GM21528 (cell line): ENCODE results near the gene PPARG.

ENCODE experiments used
- ATAC-seq: cut with Tn5 transposase; IDR thresholded peaks from one replicate; pipeline ENCODE4 v1.9.1; 2021; ENCODE audit warnings: mild to moderate bottlenecking, moderate library complexity; ENCODE audit not compliant: unreplicated experiment, low FRiP score

PPARG gene

DNA sequence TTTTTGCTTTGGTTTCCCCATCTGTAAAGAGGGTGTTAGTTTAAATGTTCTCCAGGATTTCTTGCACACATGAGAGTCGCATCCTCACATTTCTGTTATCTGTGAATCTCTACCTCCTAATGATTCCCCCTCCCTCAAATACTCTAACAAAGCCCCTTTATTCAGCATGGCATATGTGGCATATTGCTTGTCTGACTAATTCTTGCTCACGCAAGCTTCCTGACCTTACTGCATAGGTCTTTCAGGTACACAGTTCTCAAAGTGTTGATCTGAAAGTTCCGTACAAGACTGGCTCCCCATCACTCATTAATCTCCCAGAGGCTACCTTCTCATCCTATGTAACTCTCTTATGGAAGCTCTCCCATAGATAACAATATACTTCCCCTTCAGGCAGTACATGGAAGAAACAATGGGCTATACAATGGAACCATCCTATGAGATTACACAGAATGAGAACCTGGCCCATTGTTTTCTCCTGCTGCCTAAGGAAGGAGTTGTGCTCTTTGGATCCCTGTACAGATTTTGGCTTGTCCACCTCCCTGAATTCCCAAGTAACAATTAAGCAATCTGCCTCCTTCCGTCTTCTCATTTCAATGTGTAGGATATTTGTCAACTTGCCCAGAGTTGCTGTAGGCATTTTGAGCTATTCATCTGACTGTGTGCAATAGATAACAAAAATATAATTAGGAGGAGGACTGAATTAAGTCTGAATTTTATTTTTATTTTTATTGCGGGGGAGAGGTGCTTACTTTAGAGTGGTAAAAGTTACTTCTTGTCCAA is 51.0 kb downstream of the PPARG start:
- ATAC-seq, result no peak

DNA sequence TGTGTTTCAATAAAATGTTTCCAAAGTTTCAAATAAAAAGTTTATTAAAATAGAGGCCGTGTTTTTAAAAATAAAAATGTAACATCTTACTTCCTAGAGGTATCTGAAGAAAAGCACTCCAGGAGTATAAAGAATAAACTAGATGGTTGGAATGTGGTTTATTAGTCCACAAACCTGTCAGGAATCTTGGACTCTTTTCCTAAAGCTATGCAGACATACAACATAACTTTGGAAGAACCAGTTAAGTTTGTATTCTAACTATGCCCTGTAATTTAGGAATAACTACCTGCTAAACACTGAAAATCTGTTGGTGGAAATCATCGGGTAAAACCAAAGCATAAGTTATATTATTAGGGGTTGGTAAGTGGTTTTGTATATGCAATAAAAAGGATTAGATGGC is 51.6 kb downstream of the PPARG start:
- ATAC-seq, result no peak

DNA sequence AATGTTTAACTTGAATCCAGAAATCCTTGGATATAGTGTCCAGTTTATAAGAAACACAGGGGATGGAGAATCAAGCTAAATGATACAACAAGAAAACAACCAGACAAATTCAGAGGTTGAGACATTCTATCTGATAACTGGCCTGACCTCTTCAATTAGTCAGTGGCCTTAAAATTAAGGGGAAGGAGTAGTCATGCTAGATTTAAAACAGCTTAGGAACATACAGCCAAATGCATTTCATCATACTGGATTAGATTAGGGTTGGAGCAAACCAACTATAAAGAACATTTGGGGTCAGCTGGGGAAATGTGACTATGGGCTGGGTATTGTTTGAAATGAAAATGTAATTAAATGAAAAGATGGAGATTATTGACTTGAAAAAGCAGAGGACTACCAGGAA is 53.3 kb downstream of the PPARG start:
- no peak for ATAC-seq

DNA sequence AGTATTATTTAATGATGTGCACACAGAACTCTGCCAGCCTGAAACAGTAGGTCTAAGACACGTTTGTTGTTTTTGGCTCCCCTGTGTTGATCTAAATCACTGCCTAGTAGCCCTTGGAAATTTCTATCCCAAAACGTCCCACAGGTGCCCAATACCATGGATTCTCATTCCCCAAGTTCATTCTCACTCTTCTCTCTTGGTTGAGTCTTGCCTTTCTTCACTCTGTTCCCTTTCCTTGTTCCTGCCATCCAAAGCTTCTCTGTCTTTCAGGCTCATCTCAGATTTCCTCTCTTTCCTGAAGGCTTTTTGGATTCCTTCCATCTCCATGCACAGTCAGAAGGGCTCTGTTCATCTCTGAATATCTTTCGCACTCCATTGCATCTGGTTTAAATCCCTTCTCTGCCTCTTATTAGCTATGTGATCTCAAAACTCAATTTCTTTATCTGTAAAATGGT is 54.2 kb downstream of the PPARG start:
- no peak for ATAC-seq

DNA sequence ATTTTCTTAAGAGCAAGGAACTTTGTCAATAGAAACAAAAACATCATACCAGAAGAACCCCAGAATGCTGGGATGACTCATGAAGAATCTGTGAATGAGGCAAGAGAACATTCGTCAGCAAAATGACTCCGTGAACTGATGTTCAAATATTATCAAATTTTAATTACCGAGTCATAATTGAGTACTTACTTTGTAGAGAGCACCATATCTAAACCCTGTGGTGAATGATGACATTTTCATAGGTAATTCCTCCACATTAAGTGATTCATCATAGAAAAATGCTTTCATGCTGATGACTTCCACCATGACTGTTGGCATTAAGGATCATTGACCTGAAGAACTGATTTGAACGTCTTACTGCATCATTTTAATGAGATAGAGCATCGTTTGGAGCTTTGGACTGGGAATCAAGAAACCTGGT is 56.3 kb downstream of the PPARG start:
- ATAC-seq, result no peak

DNA sequence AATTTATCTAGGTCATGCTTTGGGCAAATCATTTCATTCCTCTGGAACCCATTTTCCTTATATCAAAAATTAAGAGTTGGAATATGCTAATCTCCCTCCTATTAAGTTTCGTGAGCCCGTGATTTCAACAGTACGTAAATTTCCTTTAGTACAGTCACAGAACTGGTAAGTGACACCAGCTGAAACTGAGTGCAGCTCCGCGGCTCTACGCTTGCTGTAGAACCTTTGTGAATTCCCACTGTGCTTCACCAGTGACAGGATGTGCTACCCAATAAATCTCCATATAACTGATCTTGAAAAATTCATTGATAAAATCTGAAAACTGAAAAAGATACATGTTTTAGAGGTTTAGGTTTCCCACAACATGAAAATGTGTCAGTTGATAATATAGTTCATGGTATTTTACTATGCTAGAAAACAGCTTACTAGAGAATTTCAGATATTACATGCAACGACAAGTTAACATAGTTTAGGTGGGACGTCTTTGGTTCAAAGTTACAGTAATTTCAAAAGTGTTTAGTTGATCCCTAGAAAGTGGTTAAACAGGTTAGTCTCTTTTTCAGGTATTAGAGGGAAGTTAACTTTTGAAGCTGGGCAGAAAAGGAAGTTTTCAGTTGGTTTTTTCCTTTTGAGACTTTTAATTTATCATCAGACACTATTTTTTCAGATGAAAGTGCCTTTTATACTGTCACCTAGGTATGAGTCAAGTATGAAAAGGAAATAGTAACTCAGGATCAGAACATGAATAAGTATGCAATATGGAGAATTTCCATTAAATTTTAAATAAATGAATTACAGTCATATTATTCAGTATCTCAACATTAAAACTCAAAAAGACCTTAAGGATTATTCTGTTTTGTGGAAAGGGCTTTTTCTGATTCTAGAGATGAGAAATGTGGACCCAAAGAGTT is 57.0 kb downstream of the PPARG start:
- no peak for ATAC-seq

DNA sequence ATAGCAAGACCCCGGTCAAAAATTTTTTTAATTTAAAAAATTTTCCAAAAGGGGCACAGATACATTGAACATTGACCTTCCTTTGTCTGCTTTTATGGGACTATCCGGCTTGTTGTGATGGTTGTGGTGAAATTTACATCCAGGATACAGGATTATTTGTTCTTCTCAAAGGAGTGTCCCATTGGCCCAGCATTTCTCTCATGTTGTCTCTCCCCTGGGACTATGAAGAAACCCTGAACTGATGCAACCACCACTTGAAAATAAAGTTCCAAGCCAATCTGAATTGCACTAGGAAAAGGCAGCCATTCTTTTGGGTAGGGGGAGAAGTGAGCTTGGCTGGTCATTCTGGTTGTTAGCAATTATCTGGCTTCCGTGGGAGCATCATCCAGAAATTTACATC is 58.4 kb downstream of the PPARG start:
- no peak for ATAC-seq

DNA sequence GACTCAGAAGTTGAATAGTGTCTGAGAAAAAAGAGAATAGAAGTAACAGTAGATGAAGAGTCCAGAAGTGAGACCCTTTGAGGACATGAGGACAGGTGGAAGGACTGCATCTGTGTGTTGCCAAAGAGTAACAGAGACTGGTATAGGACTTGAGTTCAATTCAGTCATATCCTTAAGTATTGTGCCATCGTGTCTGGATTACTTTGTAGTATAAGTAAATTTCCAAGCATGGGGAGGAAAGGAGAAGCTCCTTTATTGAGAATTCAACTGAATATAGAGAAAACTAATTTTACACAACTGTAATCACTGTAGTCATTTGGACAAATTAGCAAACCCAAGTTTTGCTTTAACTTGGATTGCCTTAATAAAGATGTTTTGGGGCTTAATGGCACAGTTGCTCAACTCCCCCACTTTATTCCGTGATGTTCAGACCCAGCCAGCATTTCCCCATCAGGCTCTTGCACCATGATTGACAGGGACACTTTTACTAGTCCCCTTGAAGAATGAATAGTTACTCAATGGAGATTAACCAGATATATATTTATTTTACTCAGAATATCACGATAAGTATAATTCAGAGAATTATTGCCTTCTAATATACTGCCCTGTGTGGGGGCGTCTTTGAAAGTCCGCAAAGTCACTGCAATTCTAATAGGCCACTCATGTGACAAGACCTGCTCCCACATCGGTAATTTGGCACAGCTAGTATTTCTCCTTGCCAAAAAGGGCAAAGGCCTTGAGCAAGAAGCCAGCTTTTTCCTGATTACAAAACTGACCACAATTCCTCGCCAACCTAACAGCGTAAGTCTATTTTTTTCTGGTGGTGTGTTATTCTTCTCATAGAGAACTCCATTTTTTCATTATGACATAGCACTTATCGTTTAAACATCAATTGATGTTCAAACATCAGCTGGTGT is 61.3 kb downstream of the PPARG start:
- no peak for ATAC-seq

DNA sequence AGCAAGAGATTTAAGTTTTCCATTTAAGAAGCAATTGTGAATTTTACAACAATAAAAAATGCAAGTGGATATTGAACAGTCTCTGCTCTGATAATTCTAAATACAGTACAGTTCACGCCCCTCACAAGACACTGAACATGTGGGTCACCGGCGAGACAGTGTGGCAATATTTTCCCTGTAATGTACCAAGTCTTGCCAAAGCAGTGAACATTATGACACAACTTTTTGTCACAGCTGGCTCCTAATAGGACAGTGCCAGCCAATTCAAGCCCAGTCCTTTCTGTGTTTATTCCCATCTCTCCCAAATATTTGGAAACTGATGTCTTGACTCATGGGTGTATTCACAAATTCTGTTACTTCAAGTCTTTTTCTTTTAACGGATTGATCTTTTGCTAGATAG is 62.3 kb downstream of the PPARG start:
- ATAC-seq, result no peak

DNA sequence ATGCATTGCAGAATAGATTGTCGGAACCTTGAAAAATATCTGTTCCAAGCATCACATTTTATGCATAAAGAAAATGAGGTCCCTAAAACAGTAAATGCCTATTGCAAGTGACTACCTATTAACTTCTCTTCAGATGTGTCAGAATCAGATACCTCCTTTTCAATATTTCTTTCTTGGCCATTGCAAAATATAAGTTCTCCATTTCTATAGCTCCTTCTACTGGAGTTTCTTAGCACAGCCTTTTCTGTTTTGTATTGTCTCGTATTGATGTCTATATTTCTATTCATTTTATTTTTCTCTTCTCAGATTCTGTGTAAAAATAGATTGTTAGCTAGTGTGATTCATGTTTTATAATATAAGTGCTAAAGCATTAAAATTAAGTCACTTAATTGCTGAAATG is 63.4 kb downstream of the PPARG start:
- ATAC-seq, result no peak

DNA sequence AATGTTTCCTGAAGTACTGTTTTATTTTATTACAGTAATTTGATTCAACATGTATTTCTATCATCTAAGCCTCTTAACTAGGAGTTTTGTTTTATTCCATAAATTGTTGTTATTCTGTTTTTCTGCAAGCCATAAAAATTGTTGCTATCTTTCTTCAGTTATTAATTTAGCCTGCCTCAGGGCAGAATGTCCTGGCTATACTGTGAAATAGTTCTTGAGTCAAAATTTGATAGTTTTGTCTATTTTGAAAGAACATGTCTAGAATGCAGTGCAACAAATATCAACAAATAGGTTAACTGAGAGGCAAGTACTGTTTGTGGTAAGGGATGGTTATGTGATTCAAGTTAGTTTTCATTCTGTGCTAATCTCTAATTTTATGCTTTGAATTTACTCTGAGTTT is 63.9 kb downstream of the PPARG start:
- ATAC-seq, result no peak

DNA sequence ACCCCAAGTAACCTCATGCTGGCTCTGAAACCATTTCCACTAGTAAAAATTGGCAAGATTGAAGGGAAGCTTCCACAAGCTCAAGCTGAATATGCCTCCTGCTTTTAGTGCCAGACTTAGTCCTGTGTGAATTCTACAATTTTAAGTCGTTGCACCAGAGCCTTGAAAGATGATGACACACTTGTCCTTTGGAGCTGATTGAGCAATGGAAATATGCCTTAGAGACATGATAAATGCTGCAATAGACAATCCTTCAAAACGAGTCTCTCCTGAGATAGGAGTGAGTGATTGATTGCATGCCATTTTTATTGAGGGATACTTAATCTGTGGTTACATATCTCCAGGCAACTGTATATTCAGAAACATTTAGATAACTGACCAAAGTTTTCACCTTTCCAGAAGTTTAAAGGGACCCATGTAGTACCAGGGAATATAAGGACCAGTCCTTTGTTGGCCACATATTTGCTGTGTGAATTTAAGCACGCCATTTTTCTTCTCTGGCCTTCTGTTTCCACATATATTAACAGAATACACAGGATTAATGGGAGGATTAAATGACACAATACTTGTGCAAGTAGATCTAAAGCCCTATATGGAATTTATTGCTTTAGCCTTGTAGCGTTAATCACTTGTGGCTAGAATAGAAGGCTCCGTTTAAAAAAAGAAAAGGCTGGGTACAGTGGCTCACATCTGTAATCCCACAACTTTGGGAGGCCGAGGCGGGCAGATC is 65.1 kb downstream of the PPARG start:
- no peak for ATAC-seq

DNA sequence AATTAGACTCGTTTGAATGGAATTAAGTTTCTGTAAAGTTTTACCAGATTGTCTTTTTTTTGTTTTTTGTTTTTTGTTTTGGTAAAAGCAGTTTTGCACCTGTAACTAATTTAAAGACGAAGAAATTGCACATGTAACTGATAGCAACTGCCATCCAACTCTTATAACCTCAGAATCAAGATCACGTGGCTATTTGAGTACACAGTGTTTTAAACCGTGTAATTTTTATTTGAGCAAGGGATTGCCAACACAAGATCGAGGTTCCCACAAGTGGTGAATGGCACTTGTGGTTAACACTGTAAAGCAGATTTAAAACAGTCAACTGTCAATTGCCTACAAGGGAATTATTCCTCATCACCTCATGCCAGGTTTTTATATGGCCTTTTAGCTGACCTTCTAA is 67.3 kb downstream of the PPARG start:
- no peak for ATAC-seq

DNA sequence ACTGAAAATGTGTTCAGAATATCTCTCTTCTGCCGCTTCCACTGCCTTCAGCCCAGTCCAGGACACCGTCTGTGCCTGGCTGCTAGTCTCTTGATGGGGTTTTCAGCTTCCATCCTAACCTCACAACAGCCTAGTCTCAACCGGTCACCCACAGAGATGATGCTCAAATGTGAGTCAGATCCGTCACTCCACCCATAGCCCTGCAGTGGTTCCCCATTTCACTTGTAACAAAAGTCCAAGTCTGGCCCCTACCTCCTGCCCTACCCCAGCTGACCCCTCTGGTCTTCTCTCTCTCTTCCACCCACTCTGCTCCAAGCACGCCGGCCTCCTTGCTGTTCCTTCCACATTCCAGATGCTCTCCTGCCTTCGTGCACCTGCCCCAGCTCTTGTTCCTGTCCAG is 68.1 kb downstream of the PPARG start:
- ATAC-seq, result no peak

DNA sequence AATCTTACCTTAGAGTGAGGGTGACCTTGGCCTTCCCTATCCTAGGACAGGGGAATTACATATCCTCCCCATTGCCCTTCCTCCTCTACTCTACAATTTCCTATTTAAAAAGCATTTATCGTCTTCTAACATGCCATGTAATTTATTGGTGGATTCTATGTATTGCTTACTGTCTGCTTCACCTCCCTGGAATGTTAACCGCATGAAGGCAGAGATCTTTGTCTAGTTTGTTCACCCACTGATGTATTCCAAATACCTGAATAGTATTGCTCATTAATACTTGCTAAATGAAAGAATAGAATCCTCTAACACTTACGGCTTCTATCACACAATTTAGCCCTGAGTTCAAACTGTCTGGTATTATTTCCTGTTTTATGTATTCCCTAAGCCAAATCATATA is 68.6 kb downstream of the PPARG start:
- no peak for ATAC-seq

DNA sequence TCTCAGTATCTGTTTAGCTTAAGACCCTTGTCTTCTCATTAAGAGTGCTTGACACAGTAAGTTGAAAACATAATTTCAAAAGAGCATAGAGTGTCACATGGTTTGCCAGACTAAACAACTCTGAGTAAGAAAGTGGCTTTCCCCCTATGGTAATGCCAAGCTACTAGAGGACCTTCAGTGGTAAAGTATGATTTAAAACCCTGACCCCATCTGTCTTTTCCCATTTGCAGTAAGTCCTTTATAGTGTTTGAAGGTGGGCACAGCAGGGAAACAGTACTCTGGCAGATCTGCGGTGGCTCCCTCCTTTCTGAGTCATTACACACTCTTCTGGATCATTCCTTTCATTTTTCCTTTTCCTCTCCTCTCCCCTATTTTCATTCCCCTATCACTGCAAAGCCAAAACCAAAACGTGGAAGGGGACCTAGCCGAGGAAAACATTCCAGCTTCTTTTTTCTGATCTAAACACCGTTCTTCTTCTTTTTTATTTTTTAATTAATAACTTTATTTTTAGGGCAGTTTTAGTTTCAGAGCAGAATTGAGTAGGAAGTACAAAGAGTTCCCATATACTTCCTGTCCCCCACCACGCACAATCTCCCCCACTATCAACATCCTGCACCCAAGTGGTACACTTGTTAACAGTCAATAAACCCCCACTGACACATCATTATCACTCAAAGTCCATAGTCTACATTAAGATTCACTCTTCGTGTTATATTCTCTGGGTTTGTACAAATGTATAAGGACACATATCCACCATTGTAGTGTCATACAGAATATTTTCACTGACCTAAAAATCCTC is 74.7 kb downstream of the PPARG start:
- no peak for ATAC-seq

DNA sequence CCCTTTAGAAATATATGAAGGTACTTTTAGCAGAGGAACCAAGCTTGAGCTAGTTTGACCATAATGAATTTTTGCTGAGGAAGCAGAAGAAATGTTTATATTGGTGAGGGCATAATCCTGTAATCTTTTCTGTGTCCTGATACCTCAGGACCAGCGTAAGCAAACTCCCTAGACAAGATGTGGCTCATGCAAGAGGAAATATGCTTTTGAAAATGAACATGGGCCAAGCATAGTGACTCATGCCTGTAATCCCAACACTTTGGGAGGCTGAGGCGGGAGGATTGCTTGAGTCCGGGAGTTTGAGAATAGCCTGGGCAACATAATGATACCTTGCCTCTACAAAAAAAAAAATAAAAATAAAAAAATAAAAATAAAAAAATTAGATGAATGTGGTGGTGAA is 78.5 kb downstream of the PPARG start:
- no peak for ATAC-seq

DNA sequence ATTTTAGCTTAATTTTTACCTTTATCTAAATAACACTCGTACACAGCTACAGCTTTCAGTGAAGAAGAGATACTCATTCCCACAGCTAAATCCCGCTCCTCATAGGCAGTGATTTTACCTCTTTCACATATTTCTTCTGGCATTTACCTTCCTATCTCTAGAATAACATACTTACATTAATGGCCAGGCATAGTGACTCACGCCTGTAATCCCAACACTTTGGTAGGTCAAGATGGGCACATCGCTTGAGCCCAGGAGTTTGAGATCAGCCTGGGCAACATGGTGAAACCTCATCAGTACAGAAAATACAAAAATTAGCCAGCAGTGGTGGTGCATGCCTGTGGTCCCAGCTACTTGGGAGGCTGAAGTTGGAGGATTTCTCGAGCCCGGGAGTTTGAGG is 80.2 kb downstream of the PPARG start:
- no peak for ATAC-seq

DNA sequence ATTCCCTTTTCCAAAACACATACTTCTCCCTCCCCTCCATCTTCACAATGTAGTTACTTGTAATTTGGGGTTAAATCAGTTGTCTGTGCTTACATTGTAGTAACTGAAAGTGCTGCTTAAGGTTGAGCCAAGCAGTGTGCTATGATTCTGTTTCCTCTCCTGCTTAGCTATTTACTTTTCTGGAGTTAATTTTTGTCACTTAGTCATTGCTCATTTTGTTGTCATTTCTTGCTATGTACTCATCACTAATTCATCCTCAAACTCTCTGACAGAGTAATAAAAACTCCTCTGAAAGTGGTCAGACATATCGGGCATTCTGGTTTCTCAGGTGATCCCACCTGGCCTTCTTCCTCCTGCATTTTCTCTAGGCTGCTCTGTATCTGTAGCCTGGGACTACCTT is 80.7 kb downstream of the PPARG start:
- ATAC-seq, result no peak
